Fibroblast of skin of right biceps (primary cell): ENCODE measurements around the gene FGF7.
A peak's percentile ranks its signal among the peaks of the same experiment; 100 is the strongest.
"Not testable (repeated sequence)": the region's sequence is repeated elsewhere in the genome, so short reads cannot be mapped to it uniquely, and the experiment has no call there.

Experiments used
- DNase-seq: peaks from one replicate; pipeline ENCODE4 v3.0.0-alpha.2; 2013

Gene FGF7, protein sequence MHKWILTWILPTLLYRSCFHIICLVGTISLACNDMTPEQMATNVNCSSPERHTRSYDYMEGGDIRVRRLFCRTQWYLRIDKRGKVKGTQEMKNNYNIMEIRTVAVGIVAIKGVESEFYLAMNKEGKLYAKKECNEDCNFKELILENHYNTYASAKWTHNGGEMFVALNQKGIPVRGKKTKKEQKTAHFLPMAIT

GRCh38 chr15:49423021-49423420 is at the start of gene FGF7:
TSS of gene FGF7 (plus strand) at chr15:49423242. CDS start at chr15:49424298, 1,056 bp downstream.
- DNase-seq = peak; percentile 83

GRCh38 chr15:49379996-49380395 is 43.0 kb upstream of the FGF7 start:
- no peak for DNase-seq

DNA sequence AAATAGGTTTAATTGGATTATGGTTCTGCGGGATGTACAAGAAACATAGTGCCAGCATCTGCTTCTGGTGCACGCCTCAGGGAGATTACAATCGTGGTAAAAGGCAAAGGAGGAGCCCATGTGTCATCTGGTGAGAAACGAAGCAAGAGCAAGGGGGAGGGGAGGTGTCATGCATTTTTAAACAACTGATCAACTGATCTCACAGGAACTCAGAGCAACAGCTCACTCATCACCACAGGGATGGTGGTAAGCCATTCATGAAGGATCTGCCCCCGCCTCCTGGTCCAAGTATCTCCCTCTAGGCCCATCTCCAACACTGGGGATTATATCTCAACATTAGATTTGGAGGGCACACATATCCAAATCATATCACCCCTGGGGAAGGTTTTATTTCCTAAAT is 42.1 kb upstream of the FGF7 start:
- DNase-seq = peak; percentile 24

- DNase-seq = no peak
These were observed 40.6 kb upstream of the FGF7 start for GRCh38 chr15:49382394-49382793.

- no peak for DNase-seq
These were observed 39.8 kb upstream of the FGF7 start for GRCh38 chr15:49383266-49383665.

- no peak for DNase-seq
These were observed 35.6 kb upstream of the FGF7 start for GRCh38 chr15:49387471-49387870.

GRCh38 chr15:49402515-49403296 is 20.3 kb upstream of the FGF7 start:
- not testable (repeated sequence) for DNase-seq

GRCh38 chr15:49406352-49407118 is 16.5 kb upstream of the FGF7 start:
- no peak for DNase-seq

DNA sequence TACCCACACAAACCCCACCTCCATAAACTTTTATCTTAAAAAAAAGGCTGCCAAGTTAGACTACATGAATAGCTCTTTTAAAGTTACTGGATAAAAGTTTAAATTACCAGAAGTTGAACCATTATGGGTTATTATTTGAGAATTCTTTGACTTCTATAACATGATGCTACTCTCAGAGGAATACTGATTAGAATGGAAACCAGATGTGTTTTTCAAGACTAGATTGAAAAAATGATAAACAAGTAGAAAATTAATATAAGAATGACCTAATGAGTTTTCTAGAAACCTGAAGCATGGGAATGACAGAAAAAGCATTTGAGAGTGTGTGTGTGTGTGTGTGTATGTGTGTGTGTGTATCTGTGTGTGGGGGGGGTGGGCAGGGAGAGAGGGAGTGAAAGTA is 12.4 kb upstream of the FGF7 start:
- DNase-seq = peak; percentile 10

- no peak for DNase-seq
These were observed 10.2 kb upstream of the FGF7 start for GRCh38 chr15:49412797-49413196.

DNA sequence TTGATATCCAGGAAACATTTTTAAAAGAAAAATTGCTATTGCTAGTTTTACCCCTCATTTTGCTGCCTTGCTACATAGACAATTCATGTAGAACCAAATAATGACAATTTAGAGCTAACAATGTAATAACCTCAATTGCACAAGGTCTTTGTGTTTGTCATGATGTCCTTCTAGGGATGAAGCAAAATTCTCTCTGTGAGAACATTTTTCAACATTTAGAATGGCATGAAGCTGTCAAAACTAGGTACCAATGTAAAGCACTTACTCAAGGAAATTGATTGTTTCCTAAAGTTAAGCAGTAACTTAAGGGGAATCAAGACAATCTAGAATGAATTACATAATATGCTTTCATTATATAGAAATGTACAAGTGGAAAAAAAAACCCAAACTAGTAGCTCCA is 7.9 kb upstream of the FGF7 start:
- no peak for DNase-seq

DNA sequence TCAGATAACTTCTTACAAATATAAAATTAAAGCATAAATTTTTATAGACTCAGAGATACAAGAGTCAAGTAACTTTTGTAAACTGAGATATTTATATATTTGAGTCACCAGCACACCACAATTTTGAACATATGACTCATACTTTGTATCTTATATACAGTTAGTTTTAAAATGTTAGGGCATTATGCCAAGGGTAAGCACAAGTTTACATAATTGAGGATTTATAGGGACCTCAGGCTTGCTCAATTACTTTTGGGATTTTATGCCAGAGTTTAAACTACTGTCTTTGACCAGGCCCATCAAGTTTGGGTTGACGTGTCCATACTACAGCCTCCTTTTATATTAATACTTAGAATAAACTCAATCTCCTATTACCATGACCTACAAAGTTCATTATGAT is 7.4 kb upstream of the FGF7 start:
- DNase-seq = peak; percentile 88

DNA sequence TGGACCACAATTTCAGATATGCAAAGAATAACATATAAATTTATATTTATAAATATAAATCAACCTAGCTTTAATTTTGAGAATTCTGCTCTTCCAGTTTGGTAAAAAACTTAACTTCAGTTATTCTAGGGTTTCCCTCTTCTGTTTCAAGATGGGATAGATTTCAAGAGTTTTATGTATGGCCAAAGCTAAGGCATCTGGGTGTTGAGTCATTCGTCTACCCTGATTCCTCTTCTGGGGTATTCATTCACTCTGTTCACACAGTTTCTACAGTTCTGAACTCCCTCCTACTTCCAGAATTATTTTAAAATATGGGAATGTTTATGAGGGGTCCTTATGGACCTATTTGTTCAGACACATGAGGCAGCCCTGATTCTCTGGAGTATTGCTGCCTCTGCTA is 4.2 kb upstream of the FGF7 start:
- DNase-seq = peak; percentile 14

GRCh38 chr15:49421991-49422390 is 1.1 kb upstream of the FGF7 start:
- DNase-seq = peak; percentile 77

DNA sequence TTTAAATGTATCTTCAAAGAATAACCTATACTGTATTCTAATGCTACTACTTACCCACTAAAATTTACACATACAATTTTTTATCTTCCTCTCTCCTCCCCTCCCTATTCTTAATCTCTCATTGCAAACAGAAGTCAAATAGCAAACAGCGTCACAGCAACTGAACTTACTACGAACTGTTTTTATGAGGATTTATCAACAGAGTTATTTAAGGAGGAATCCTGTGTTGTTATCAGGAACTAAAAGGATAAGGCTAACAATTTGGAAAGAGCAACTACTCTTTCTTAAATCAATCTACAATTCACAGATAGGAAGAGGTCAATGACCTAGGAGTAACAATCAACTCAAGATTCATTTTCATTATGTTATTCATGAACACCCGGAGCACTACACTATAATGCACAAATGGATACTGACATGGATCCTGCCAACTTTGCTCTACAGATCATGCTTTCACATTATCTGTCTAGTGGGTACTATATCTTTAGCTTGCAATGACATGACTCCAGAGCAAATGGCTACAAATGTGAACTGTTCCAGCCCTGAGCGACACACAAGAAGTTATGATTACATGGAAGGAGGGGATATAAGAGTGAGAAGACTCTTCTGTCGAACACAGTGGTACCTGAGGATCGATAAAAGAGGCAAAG is 984 bp downstream of the FGF7 start:
- DNase-seq = peak; percentile 15

DNA sequence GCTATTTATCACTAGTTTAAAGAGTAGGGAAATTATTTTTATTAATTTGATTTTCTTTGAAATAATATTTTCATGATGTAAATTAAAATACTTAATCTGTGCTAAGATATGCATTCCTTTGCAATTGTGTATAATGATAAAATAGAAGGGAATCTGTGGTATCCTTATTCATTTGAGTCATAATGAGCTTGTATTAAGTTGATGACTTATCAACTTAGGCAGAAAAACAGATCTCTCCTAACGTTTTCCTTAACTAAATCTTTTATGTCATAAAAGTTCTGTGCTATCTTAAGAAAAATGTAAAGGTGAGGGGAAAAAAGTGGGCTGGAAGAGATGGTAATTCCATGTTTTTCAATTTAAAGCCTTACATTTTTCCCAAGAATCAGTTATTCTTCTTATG is 1.9 kb downstream of the FGF7 start:
- DNase-seq = peak; percentile 37

GRCh38 chr15:49427372-49427771 is 4.3 kb downstream of the FGF7 start:
- no peak for DNase-seq

GRCh38 chr15:49428409-49429095 is 5.5 kb downstream of the FGF7 start:
- peak; percentile 37 for DNase-seq

GRCh38 chr15:49430046-49430445 is 7.0 kb downstream of the FGF7 start:
- no peak for DNase-seq

GRCh38 chr15:49435174-49435573 is 12.1 kb downstream of the FGF7 start:
- DNase-seq = peak; percentile 39

- peak; percentile 16 for DNase-seq
These were observed 13.7 kb downstream of the FGF7 start for GRCh38 chr15:49436751-49437150.

- no peak for DNase-seq
These were observed 16.1 kb downstream of the FGF7 start for GRCh38 chr15:49438962-49439631.
